ENCODE measurements around the gene GARRE1.

GRCh38 chr19:34226036-34226435 is 28.3 kb upstream of the GARRE1 start:
- TF ChIP-seq POLR2AphosphoS5 (IDR thresholded peaks at IDR 0.05; ENCODE audit: borderline replicate concordance, low read depth, low read length) (no peak), EZH2 (IDR thresholded peaks at IDR 0.05) (no peak)
